ENCODE measurements around the gene ATP1B3.
"Not testable (repeated sequence)": the region's sequence is repeated elsewhere in the genome, so short reads cannot be mapped to it uniquely, and the experiment has no call there.

ATP1B3 gene

GRCh38 chr3:141876381-141876890 lies at the start of gene ATP1B3:
Gene ATP1B3 (plus strand): TSS chr3:141876643. CDS start chr3:141876802, 159 bp downstream.
- DNase-seq (ENCODE audit: low spot score): peak; percentile 93

- no peak for DNase-seq (ENCODE audit: low spot score)
These were observed 48.0 kb upstream of the ATP1B3 start for GRCh38 chr3:141828487-141828886.

- no peak for DNase-seq (ENCODE audit: low spot score)
These were observed 47.6 kb upstream of the ATP1B3 start for GRCh38 chr3:141828890-141829289.

GRCh38 chr3:141830508-141830907 lies 45.9 kb upstream of the ATP1B3 start:
- no peak for DNase-seq (ENCODE audit: low spot score)

- no peak for DNase-seq (ENCODE audit: low spot score)
These were observed 42.2 kb upstream of the ATP1B3 start for GRCh38 chr3:141834292-141834691.

- no peak for DNase-seq (ENCODE audit: low spot score)
These were observed 40.8 kb upstream of the ATP1B3 start for GRCh38 chr3:141835557-141836229.

GRCh38 chr3:141839389-141839788 lies 37.1 kb upstream of the ATP1B3 start:
- no peak for DNase-seq (ENCODE audit: low spot score)

- DNase-seq (ENCODE audit: low spot score): no peak
These were observed 35.5 kb upstream of the ATP1B3 start for GRCh38 chr3:141840737-141841544.

GRCh38 chr3:141844108-141844507 lies 32.3 kb upstream of the ATP1B3 start:
- no peak for DNase-seq (ENCODE audit: low spot score)

- no peak for DNase-seq (ENCODE audit: low spot score)
These were observed 31.6 kb upstream of the ATP1B3 start for GRCh38 chr3:141844812-141845211.

- DNase-seq (ENCODE audit: low spot score): no peak
These were observed 30.9 kb upstream of the ATP1B3 start for GRCh38 chr3:141845407-141846049.

GRCh38 chr3:141846050-141846433 lies 30.4 kb upstream of the ATP1B3 start:
- DNase-seq (ENCODE audit: low spot score): no peak

- DNase-seq (ENCODE audit: low spot score): not testable (repeated sequence)
These were observed 28.2 kb upstream of the ATP1B3 start for GRCh38 chr3:141848159-141848748.

GRCh38 chr3:141849056-141849815 lies 27.2 kb upstream of the ATP1B3 start:
- no peak for DNase-seq (ENCODE audit: low spot score)

- DNase-seq (ENCODE audit: low spot score): no peak
These were observed 25.0 kb upstream of the ATP1B3 start for GRCh38 chr3:141851411-141851810.

- DNase-seq (ENCODE audit: low spot score): no peak
These were observed 23.3 kb upstream of the ATP1B3 start for GRCh38 chr3:141853081-141853601.

- no peak for DNase-seq (ENCODE audit: low spot score)
These were observed 22.7 kb upstream of the ATP1B3 start for GRCh38 chr3:141853629-141854168.

- no peak for DNase-seq (ENCODE audit: low spot score)
These were observed 21.8 kb upstream of the ATP1B3 start for GRCh38 chr3:141854599-141854998.

- DNase-seq (ENCODE audit: low spot score): no peak
These were observed 18.1 kb upstream of the ATP1B3 start for GRCh38 chr3:141858312-141858711.

- no peak for DNase-seq (ENCODE audit: low spot score)
These were observed 16.8 kb upstream of the ATP1B3 start for GRCh38 chr3:141859651-141860050.

GRCh38 chr3:141860086-141860669 lies 16.3 kb upstream of the ATP1B3 start:
- DNase-seq (ENCODE audit: low spot score): no peak
